Neural progenitor cell (in vitro differentiated cells): ENCODE measurements around the gene AMOTL2.

Source experiments
- CTCF ChIP-seq: fragments of 200-600 bp; sonication (generic); IDR thresholded peaks from 2 replicates; pipeline ENCODE4 v1.5.1; 2017; ENCODE audit warnings: antibody characterized with exemption, mild to moderate bottlenecking
- EZH2phosphoT487 ChIP-seq: fragments of 200-600 bp; sonication (generic); IDR thresholded peaks from 2 replicates; pipeline ENCODE4 v1.6.1; 2017; ENCODE audit warnings: antibody characterized with exemption

GRCh38 chr3:134362670-134363380 lies 11.4 kb downstream of the AMOTL2 start:
- no peak for TF ChIP-seq CTCF
- TF ChIP-seq EZH2phosphoT487: no peak
